GM23338 (cell line): ENCODE data around the gene RPTOR. TPM values are rescaled to one million over a fixed set of nuclear protein-coding genes. Genes with fewer than 3 reads are reported as not detected.

Experiments used
- ATAC-seq: fragments of 200-7000 bp; cut with Tn5 transposase; 3 replicates; pipeline ENCODE4 v1.9.1; 2020
- DNase-seq: peaks from one replicate; pipeline ENCODE4 v3.0.0-alpha.2; 2015; ENCODE audit warnings: low spot score
- H2AFZ ChIP-seq: fragments of 200-600 bp; sonication (generic); 2 replicates; pipeline ENCODE4 v1.8.0; 2016; ENCODE audit warnings: antibody characterized with exemption, mild to moderate bottlenecking, moderate library complexity
- H3F3A ChIP-seq: fragments of 200-600 bp; sonication (generic); replicated peaks from 2 replicates; pipeline ENCODE4 v1.8.0; 2017; ENCODE audit warnings: antibody characterized with exemption, mixed run types, low read depth
- H3K27ac ChIP-seq: fragments of 200-600 bp; sonication (generic); 2 replicates; pipeline ENCODE4 v1.6.1; 2016; ENCODE audit warnings: low read depth
- H3K27me3 ChIP-seq: fragments of 200-600 bp; sonication (generic); 2 replicates; pipeline ENCODE4 v1.8.0; 2016; ENCODE audit warnings: mild to moderate bottlenecking, mixed run types, moderate library complexity; ENCODE audit not compliant: insufficient read depth
- H3K36me3 ChIP-seq: fragments of 200-600 bp; sonication (generic); 2 replicates; pipeline ENCODE4 v1.8.0; 2016; ENCODE audit warnings: mild to moderate bottlenecking; ENCODE audit not compliant: insufficient read depth
- H3K4me1 ChIP-seq: fragments of 200-600 bp; sonication (generic); 2 replicates; pipeline ENCODE4 v1.8.0; 2016; ENCODE audit warnings: mild to moderate bottlenecking, moderate library complexity; ENCODE audit not compliant: insufficient read depth
- H3K4me2 ChIP-seq: fragments of 200-600 bp; sonication (generic); 2 replicates; pipeline ENCODE4 v1.7.1; 2017; ENCODE audit warnings: mixed run types
- H3K4me3 ChIP-seq: fragments of 200-600 bp; sonication (generic); 2 replicates; pipeline ENCODE4 v1.6.1; 2016; ENCODE audit warnings: mixed run types
- H3K79me2 ChIP-seq: fragments of 200-600 bp; sonication (generic); replicated peaks from 2 replicates; pipeline ENCODE4 v1.8.0; 2017; ENCODE audit warnings: mild to moderate bottlenecking; ENCODE audit not compliant: insufficient read depth
- H3K9me2 ChIP-seq: fragments of 200-600 bp; sonication (generic); 2 replicates; pipeline ENCODE4 v1.8.0; 2017; ENCODE audit not compliant: insufficient read depth
- H4K20me1 ChIP-seq: fragments of 200-600 bp; sonication (generic); replicated peaks from 2 replicates; pipeline ENCODE4 v1.8.0; 2017; ENCODE audit warnings: mild to moderate bottlenecking; ENCODE audit not compliant: insufficient read depth
- H3K27ac Mint-ChIP-seq: 2 replicates; pipeline ENCODE4 v1.8.0; 2020; ENCODE audit warnings: inconsistent platforms, mild to moderate bottlenecking, moderate library complexity, mixed read lengths
- H3K27me3 Mint-ChIP-seq: 3 replicates; pipeline ENCODE4 v1.8.0; 2022; ENCODE audit warnings: low read depth, mild to moderate bottlenecking, moderate library complexity, mixed read lengths, inconsistent platforms; ENCODE audit not compliant: insufficient read depth, poor library complexity
- H3K36me3 Mint-ChIP-seq: 3 replicates; pipeline ENCODE4 v1.8.0; 2021; ENCODE audit warnings: low read depth, mild to moderate bottlenecking, inconsistent platforms, moderate library complexity, mixed read lengths
- H3K4me1 Mint-ChIP-seq: 3 replicates; pipeline ENCODE4 v1.8.0; 2020; ENCODE audit warnings: mild to moderate bottlenecking, inconsistent platforms, mixed read lengths
- H3K4me3 Mint-ChIP-seq: 3 replicates; pipeline ENCODE4 v1.8.0; 2021; ENCODE audit warnings: moderate library complexity, mild to moderate bottlenecking, inconsistent platforms, mixed read lengths
- H3K9me3 Mint-ChIP-seq: 3 replicates; pipeline ENCODE4 v1.8.0; 2020; ENCODE audit warnings: moderate library complexity, mild to moderate bottlenecking, inconsistent platforms, mixed read lengths
- CREB1 ChIP-seq: fragments of 250-450 bp; sonication (Bioruptor Pico); IDR thresholded peaks from 2 replicates; pipeline ENCODE4 v1.5.0; 2020; ENCODE audit warnings: low read depth, mild to moderate bottlenecking, moderate library complexity
- CTCF ChIP-seq, 2 experiments: fragments of 200-600 bp in 1 of 2; sonication (generic) in 1 of 2; conservative IDR thresholded peaks; 2 replicates each; pipeline versions ENCODE4 v1.5.1 to v1.6.1; 2016 to 2017; ENCODE audit warnings: antibody characterized with exemption in 2 of 2, low read depth in 2 of 2, mild to moderate bottlenecking in 2 of 2, moderate library complexity in 1 of 2
- ETS1 ChIP-seq: IDR thresholded peaks from 2 replicates; pipeline ENCODE4 v1.6.1; 2016; ENCODE audit warnings: antibody characterized with exemption
- EZH2 ChIP-seq: fragments of 200-600 bp; sonication (generic); IDR thresholded peaks from one replicate; pipeline ENCODE4 v1.8.0; 2017; ENCODE audit warnings: antibody characterized with exemption, mild to moderate bottlenecking, low read depth; ENCODE audit not compliant: unreplicated experiment
- EZH2phosphoT487 ChIP-seq: fragments of 200-600 bp; sonication (generic); IDR thresholded peaks from one replicate; pipeline ENCODE4 v1.8.1; 2018; ENCODE audit warnings: antibody characterized with exemption; ENCODE audit not compliant: unreplicated experiment
- JUNB ChIP-seq: IDR thresholded peaks from one replicate; pipeline ENCODE4 v1.6.1; 2016; ENCODE audit warnings: antibody characterized with exemption; ENCODE audit not compliant: unreplicated experiment
- NANOG ChIP-seq: IDR thresholded peaks from 2 replicates; pipeline ENCODE4 v1.6.1; 2016; ENCODE audit warnings: antibody characterized with exemption, borderline replicate concordance
- POLR2AphosphoS5 ChIP-seq: IDR thresholded peaks from 2 replicates; pipeline ENCODE4 v1.6.1; 2016; ENCODE audit warnings: antibody characterized with exemption, low read depth
- REST ChIP-seq: IDR thresholded peaks from one replicate; pipeline ENCODE4 v1.6.1; 2018; ENCODE audit warnings: antibody characterized with exemption; ENCODE audit not compliant: unreplicated experiment
- STAT1 ChIP-seq: IDR thresholded peaks from one replicate; pipeline ENCODE4 v1.6.1; 2016; ENCODE audit warnings: antibody characterized with exemption; ENCODE audit not compliant: unreplicated experiment
- ZNF114 ChIP-seq: fragments of 250-450 bp; sonication (Bioruptor Pico); IDR thresholded peaks from 2 replicates; pipeline ENCODE4 v1.5.0; 2020; ENCODE audit warnings: mild to moderate bottlenecking, moderate library complexity
- polyA plus RNA-seq: library from polyadenylated mRNA; unstranded; fragments of >200 nt; fragmentation: Nextera tagmentation; extraction: Ambion mirVana; gene quantifications from 2 replicates; pipeline ENCODE4 v1.2.1, GENCODE V29; 2016
- total RNA-seq: library from RNA; depleted of rRNA; stranded (reverse); fragments of >200 nt; shearing (Covaris generic); gene quantifications from 2 replicates; pipeline ENCODE4 v1.2.3, GENCODE V29; 2014
- TF ChIP-seq, protein P1 (sequence below): fragments of 250-450 bp; sonication (Bioruptor Pico); IDR thresholded peaks from 2 replicates; pipeline ENCODE4 v1.5.0; 2020; ENCODE audit warnings: mild to moderate bottlenecking, moderate library complexity

The RPTOR gene
- total and polyA plus RNA-seq, 2 experiments from 2014 or later, result 9.5 to 38.0 TPM

- H3K79me2 ChIP-seq, result peaks cover 71% of the 10 kb centered on the region
- H3F3A ChIP-seq, result no peaks in the 10 kb centered on the region
- no peak overlapping the region for H3K4me2 ChIP-seq
- H3K4me3 ChIP-seq, result no peak overlapping the region
- H3K36me3 ChIP-seq, result 0 out of 2 replicates have a peak, but pooled peaks cover 3% of the 10 kb centered on the region
- Mint-ChIP-seq H3K36me3 (no peaks in the 10 kb centered on the region), H3K27me3 (peaks cover 6% of the 10 kb centered on the region), H3K9me3 (no peaks in the 10 kb centered on the region), H3K27ac (no peak overlapping the region), H3K4me3 (no peak overlapping the region), H3K4me1 (peaks cover 31% of the 10 kb centered on the region)
- DNase-seq (no peak), ATAC-seq (no peak)
- H4K20me1 ChIP-seq, result no peaks in the 10 kb centered on the region; the same call in 1 of the 2 replicates
- H3K9me2 ChIP-seq, result no peaks in the 10 kb centered on the region
- TF ChIP-seq EZH2phosphoT487 (no peak), EZH2 (no peak), CTCF (conservative IDR thresholded peaks at IDR 0.05; ENCODE audit: low read depth in 2 of 2) (no peak), ZNF114 (CRISPR knock-in tag) (no peak), JUNB (no peak), REST (no peak), STAT1 (no peak), POLR2AphosphoS5 (no peak), CREB1 (CRISPR knock-in tag) (no peak), NANOG (no peak), ETS1 (no peak)
- TF ChIP-seq, protein P1, sequence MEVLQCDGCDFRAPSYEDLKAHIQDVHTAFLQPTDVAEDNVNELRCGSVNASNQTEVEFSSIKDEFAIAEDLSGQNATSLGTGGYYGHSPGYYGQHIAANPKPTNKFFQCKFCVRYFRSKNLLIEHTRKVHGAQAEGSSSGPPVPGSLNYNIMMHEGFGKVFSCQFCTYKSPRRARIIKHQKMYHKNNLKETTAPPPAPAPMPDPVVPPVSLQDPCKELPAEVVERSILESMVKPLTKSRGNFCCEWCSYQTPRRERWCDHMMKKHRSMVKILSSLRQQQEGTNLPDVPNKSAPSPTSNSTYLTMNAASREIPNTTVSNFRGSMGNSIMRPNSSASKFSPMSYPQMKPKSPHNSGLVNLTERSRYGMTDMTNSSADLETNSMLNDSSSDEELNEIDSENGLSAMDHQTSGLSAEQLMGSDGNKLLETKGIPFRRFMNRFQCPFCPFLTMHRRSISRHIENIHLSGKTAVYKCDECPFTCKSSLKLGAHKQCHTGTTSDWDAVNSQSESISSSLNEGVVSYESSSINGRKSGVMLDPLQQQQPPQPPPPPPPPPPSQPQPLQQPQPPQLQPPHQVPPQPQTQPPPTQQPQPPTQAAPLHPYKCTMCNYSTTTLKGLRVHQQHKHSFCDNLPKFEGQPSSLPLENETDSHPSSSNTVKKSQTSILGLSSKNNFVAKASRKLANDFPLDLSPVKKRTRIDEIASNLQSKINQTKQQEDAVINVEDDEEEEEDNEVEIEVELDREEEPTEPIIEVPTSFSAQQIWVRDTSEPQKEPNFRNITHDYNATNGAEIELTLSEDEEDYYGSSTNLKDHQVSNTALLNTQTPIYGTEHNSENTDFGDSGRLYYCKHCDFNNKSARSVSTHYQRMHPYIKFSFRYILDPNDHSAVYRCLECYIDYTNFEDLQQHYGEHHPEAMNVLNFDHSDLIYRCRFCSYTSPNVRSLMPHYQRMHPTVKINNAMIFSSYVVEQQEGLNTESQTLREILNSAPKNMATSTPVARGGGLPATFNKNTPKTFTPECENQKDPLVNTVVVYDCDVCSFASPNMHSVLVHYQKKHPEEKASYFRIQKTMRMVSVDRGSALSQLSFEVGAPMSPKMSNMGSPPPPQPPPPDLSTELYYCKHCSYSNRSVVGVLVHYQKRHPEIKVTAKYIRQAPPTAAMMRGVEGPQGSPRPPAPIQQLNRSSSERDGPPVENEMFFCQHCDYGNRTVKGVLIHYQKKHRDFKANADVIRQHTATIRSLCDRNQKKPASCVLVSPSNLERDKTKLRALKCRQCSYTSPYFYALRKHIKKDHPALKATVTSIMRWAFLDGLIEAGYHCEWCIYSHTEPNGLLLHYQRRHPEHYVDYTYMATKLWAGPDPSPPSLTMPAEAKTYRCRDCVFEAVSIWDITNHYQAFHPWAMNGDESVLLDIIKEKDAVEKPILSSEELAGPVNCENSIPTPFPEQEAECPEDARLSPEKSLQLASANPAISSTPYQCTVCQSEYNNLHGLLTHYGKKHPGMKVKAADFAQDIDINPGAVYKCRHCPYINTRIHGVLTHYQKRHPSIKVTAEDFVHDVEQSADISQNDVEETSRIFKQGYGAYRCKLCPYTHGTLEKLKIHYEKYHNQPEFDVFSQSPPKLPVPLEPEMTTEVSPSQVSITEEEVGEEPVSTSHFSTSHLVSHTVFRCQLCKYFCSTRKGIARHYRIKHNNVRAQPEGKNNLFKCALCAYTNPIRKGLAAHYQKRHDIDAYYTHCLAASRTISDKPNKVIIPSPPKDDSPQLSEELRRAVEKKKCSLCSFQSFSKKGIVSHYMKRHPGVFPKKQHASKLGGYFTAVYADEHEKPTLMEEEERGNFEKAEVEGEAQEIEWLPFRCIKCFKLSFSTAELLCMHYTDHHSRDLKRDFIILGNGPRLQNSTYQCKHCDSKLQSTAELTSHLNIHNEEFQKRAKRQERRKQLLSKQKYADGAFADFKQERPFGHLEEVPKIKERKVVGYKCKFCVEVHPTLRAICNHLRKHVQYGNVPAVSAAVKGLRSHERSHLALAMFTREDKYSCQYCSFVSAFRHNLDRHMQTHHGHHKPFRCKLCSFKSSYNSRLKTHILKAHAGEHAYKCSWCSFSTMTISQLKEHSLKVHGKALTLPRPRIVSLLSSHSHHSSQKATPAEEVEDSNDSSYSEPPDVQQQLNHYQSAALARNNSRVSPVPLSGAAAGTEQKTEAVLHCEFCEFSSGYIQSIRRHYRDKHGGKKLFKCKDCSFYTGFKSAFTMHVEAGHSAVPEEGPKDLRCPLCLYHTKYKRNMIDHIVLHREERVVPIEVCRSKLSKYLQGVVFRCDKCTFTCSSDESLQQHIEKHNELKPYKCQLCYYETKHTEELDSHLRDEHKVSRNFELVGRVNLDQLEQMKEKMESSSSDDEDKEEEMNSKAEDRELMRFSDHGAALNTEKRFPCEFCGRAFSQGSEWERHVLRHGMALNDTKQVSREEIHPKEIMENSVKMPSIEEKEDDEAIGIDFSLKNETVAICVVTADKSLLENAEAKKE (CRISPR knock-in tag), result no peak
- no peak overlapping the region for H2AFZ ChIP-seq
- no peak overlapping the region for H3K27ac ChIP-seq
- H3K27me3 ChIP-seq, result no peaks in the 10 kb centered on the region
- H3K4me1 ChIP-seq, result no peaks in the 10 kb centered on the region
These were observed 172.5 kb downstream of the RPTOR start for GRCh38 chr17:80716986-80717719.
